Nephron progenitor cell (in vitro differentiated cells): Measurements from ENCODE around the gene ZNF3.

Source experiments
- DNase-seq: peaks from one replicate; pipeline ENCODE4 v3.0.0; 2021
- H3K27ac Mint-ChIP-seq: 2 replicates; pipeline ENCODE4 v1.8.0; 2021; ENCODE audit warnings: mild to moderate bottlenecking, moderate library complexity, mixed read lengths
- H3K27me3 Mint-ChIP-seq: 2 replicates; pipeline ENCODE4 v1.8.0; 2021; ENCODE audit warnings: mild to moderate bottlenecking, low read depth, mixed read lengths; ENCODE audit not compliant: poor library complexity
- H3K36me3 Mint-ChIP-seq: 2 replicates; pipeline ENCODE4 v1.8.0; 2021; ENCODE audit warnings: low read depth, mixed read lengths
- H3K4me1 Mint-ChIP-seq: 2 replicates; pipeline ENCODE4 v1.8.0; 2021; ENCODE audit warnings: mixed read lengths
- H3K4me3 Mint-ChIP-seq: 2 replicates; pipeline ENCODE4 v1.8.0; 2021; ENCODE audit warnings: mild to moderate bottlenecking, moderate library complexity, mixed read lengths
- H3K9me3 Mint-ChIP-seq: 2 replicates; pipeline ENCODE4 v1.8.0; 2021; ENCODE audit warnings: mild to moderate bottlenecking, moderate library complexity, mixed read lengths
- TF ChIP-seq, protein P1 (sequence below): fragments of 200-600 bp; sonication (generic); IDR thresholded peaks from 2 replicates; pipeline ENCODE4 v1.5.0; 2021; ENCODE audit warnings: antibody characterized with exemption

The ZNF3 gene

DNA sequence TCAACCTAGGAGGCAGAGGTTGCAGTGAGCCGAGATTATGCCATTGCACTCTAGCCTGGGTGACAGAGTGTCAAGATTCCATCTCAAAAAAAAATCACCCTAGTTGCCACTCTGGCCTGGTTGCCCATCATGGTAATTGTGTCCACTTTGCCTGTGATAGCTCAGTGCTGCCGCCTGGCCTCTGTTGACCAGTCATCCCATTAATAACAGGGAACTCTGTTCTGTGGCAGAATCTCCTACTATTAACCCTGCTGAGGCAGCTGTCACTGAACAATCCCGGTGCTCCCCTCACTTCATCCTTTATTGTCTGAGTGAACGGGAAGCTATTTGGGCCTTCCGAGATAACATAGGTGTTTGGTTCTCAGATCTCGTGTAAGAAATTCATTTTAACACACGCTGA is 14.6 kb downstream of the ZNF3 start:
- Mint-ChIP-seq H3K4me3 (no peak overlapping the region), H3K4me1 (no peaks in the 10 kb centered on the region), H3K36me3 (peaks cover 92% of the 10 kb centered on the region), H3K27me3 (peaks cover 10% of the 10 kb centered on the region), H3K9me3 (peaks cover 75% of the 10 kb centered on the region), H3K27ac (no peak overlapping the region)
- TF ChIP-seq, protein P1, sequence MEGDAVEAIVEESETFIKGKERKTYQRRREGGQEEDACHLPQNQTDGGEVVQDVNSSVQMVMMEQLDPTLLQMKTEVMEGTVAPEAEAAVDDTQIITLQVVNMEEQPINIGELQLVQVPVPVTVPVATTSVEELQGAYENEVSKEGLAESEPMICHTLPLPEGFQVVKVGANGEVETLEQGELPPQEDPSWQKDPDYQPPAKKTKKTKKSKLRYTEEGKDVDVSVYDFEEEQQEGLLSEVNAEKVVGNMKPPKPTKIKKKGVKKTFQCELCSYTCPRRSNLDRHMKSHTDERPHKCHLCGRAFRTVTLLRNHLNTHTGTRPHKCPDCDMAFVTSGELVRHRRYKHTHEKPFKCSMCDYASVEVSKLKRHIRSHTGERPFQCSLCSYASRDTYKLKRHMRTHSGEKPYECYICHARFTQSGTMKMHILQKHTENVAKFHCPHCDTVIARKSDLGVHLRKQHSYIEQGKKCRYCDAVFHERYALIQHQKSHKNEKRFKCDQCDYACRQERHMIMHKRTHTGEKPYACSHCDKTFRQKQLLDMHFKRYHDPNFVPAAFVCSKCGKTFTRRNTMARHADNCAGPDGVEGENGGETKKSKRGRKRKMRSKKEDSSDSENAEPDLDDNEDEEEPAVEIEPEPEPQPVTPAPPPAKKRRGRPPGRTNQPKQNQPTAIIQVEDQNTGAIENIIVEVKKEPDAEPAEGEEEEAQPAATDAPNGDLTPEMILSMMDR = no peak
- DNase-seq = no peak

DNA sequence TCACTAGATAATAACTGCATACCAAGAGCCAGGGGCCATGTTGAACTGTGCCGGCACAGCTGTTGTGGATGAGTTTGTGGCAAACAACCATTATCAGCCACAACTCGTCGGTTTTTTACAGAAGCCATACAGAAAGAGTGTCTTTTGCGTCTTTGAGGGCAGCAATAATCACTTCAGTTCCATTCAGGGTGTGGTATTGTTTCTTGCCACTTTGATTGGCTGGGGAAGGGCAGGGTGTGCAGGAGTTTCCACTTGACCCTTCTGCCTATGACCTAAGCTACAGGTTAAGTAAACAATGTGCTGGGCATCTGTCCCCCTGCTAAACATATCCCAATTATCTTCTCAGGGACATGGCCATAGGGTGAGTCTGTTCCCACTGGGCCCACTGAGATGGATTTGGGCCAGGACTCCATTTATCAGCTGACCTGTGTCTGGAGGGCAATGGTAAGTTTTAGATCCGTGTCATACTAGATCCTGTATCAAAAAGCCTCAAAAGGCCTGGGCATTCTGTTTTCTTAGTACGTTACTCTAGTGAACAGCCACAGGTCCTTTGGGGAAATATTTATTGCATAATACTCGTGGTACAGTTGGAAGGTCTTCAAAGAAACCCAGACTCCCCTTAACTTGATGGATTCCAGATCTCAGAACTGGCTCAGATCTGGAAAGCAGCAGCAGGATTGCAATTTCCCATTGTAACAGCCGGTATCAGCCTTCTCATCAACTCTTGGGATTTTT is 15.9 kb downstream of the ZNF3 start:
- no peaks in the 10 kb centered on the region for H3K4me1 Mint-ChIP-seq
- peaks cover 92% of the 10 kb centered on the region for H3K36me3 Mint-ChIP-seq
- H3K27me3 Mint-ChIP-seq = peaks cover 6% of the 10 kb centered on the region
- peaks cover 62% of the 10 kb centered on the region for H3K9me3 Mint-ChIP-seq
- DNase-seq = no peak
- H3K4me3 Mint-ChIP-seq = no peak overlapping the region
- no peak overlapping the region for H3K27ac Mint-ChIP-seq
- TF ChIP-seq, protein P1 = no peak

DNA sequence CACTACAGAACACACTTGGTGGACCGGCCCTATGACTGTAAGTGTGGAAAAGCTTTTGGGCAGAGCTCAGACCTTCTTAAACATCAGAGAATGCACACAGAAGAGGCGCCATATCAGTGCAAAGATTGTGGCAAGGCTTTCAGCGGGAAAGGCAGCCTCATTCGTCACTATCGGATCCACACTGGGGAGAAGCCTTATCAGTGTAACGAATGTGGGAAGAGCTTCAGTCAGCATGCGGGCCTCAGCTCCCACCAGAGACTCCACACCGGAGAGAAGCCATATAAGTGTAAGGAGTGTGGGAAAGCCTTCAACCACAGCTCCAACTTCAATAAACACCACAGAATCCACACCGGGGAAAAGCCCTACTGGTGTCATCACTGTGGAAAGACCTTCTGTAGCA is 17.4 kb downstream of the ZNF3 start:
- Mint-ChIP-seq H3K36me3 (peaks cover 87% of the 10 kb centered on the region), H3K27me3 (no peaks in the 10 kb centered on the region), H3K4me1 (no peaks in the 10 kb centered on the region), H3K27ac (peak overlapping the region; percentile 46), H3K4me3 (no peak overlapping the region), H3K9me3 (peaks cover 47% of the 10 kb centered on the region)
- TF ChIP-seq, protein P1 = no peak
- no peak for DNase-seq

DNA sequence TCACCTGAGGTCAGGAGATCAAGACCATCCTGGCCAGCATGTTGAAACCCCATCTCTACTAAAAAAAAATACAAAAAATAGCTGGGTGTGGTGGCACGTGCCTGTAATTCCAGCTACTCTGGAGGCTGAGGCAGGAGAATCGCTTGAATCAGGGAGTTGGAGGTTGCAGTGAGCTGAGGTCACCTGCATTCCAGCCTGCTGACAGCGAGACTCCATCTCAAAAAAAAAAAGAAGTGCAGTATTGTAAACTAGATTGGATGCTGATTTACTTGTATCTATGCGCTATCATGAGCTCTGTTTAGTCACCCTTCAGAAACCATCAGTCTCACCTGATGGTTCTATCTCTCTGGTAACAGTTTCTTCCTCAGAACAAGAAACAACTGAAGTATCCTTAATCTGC is 18.1 kb downstream of the ZNF3 start:
- H3K36me3 Mint-ChIP-seq = peaks cover 85% of the 10 kb centered on the region
- H3K4me1 Mint-ChIP-seq = no peaks in the 10 kb centered on the region
- H3K27ac Mint-ChIP-seq = peak overlapping the region; percentile 46
- TF ChIP-seq, protein P1 = no peak
- no peak overlapping the region for H3K4me3 Mint-ChIP-seq
- H3K27me3 Mint-ChIP-seq = no peaks in the 10 kb centered on the region
- peaks cover 40% of the 10 kb centered on the region for H3K9me3 Mint-ChIP-seq
- no peak for DNase-seq

DNA sequence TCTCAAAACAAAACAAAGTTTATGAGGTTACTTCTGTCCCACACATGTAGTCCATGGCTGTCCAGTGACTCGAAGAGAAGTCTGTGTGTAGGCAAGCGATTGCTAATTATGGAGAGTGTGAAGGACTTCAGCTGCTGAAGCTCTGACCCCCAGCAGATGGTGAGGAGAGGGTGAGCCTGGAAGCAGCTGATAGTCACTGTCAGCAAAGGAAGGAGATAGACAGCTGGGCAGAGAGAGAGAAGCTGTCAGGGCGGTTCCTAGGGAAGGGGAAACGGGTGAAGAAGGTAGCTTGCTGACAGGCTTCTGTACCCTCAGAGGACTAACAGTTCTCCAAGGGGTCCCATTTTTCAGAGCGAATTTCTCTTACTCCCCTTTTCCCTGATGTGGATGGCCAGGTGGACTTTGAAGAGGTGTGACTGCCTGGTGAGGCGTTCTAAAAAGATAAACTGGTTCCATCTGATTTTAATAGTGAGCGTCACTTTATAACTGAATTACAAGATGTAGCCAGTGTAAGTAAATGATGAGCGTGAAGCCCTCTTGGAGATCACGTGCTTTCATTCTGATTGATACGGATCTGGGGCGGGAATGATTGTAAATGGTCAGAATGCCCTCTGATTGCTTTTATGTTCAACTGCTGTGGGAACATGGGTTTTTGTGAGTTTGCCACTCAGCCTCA is 19.9 kb downstream of the ZNF3 start:
- H3K4me1 Mint-ChIP-seq = no peaks in the 10 kb centered on the region
- TF ChIP-seq, protein P1 = no peak
- H3K27me3 Mint-ChIP-seq = no peaks in the 10 kb centered on the region
- DNase-seq = no peak
- no peak overlapping the region for H3K27ac Mint-ChIP-seq
- H3K9me3 Mint-ChIP-seq = peaks cover 22% of the 10 kb centered on the region
- H3K4me3 Mint-ChIP-seq = no peak overlapping the region
- peaks cover 85% of the 10 kb centered on the region for H3K36me3 Mint-ChIP-seq
